Measurements from ENCODE around the gene GARIN3.
"Not testable (repeated sequence)": the region's sequence is repeated elsewhere in the genome, so short reads cannot be mapped to it uniquely, and the experiment has no call there.

GARIN3 gene

DNA sequence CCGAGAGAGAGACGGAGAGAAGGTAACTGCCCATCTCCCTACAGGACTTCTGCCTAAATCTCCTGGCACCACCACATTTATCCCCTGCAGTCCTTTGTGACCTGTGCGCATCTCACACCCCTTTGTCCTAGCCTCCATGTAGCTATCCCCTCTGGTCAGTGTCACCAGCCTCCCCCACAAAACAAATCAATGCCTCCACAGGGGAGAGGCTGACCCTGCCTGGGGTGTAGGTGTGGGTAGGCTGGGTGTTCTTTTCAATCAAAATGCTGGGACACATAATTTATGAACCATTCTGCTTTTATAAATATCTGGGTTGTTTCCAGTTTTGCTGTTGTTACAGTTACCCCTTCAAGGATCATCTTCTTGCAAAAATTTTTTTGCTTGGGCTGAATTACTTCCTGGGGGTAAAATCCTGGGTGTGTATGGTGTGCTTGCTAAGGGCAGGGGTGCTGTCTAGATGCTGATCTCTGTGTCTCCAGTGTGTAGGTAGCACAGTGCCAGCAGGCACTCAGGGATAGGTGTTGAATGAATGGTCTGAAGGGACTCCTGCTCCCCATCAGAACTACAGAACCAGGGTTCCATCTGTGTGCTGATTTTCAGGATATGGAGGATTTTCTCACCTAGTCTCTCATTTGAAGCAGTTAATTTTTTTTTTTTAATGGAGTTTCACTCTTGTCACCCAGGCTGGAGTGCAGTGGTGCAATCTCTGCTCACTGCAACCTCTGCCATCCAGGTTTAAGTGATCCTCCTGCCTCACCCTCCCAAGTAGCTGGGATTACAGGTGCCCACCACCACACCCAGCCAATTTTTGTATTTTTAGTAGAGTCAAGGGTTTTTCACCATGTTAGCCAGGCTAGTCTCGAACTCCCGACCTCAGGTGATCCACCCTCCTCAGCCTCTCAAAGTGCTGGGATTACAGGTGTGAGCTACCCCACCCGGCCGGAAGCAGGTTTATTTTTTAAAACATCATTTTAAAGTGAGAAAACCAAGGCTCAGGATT is at the start of gene GARIN3:
Gene GARIN3 (minus strand): TSS at position 51 of the 1,000 bp plus-strand sequence. CDS start 96 bp downstream, outside the sequence.
- DNase-seq, result no peak

DNA sequence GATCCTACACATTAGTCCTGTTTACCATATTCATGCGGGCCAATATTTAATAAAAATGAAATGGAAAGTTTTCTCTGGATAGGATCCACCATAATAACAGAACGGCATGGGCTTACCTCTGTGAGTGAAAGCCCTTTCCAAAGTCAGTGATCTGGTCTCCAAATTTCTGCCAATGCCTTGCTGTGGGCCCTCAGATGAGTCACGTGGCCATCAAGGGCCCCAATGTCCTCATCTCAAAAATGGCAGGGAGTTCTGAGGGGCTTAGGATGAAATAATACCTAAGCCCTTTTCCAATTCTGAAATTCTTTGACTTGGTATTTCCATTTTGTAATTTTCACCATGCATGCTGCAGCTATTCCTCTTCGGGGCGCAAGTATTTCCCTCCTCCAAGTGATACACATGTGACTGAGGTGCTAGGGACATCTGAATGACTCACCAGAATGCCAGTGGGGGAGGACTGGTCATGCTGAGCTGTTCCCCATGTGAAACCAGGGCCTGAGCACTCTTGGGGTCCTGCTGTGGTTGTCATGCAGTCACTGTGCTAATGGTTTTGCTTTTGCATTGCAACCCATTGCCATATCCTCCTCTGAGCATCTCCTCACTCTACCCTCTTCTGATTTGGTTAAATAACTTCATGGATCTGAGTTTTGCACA is 49.6 kb upstream of the GARIN3 start:
- DNase-seq, result no peak

DNA sequence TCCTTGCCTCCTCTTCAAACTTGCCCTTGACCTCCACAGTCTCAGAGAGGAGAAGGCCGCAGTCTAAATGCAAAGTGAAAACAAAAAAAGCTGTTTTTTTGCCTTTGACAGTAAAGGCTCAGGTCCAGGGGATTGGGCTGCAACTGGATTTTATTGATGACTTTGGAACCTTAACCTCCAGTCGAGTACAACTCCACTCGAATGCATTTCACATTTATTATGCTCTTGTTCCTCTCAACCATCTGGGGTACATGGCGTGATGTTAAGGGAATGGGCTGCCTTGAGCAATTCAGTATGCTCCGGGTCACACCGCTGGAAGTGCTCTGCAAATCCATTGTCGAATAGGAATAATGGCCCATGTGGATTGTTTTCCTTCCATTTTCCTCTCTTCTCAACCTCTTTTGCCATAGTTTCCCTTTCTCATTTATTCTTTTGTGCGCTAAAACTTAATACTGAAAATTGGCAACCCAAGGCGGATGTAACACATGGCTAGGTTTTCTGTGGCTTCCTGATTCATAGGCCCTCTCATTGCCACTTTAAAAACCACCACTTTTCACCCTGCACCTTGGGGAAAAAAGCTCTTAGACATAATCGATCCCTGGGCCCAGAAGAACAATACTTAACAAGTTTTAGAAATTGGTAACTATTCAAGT is 48.9 kb upstream of the GARIN3 start:
- DNase-seq, result no peak

DNA sequence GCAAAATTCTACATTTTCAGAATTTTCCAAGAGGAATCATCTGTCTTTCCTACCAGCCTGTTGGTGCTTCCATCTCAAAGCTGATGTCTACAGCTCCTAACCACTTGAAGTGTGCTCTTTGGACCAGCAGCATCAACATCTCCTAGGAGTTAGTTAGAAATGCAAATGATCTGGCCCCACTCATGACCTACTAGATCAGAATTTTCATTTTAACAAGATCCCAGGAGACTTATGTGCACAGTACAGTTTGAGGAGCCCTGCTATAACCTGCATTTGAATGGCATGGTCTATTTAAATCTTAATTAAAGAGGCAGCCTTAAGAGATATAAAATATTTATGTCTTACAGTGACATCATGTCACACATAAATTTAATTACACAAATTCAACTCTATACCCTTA is 48.4 kb upstream of the GARIN3 start:
- no peak for DNase-seq

DNA sequence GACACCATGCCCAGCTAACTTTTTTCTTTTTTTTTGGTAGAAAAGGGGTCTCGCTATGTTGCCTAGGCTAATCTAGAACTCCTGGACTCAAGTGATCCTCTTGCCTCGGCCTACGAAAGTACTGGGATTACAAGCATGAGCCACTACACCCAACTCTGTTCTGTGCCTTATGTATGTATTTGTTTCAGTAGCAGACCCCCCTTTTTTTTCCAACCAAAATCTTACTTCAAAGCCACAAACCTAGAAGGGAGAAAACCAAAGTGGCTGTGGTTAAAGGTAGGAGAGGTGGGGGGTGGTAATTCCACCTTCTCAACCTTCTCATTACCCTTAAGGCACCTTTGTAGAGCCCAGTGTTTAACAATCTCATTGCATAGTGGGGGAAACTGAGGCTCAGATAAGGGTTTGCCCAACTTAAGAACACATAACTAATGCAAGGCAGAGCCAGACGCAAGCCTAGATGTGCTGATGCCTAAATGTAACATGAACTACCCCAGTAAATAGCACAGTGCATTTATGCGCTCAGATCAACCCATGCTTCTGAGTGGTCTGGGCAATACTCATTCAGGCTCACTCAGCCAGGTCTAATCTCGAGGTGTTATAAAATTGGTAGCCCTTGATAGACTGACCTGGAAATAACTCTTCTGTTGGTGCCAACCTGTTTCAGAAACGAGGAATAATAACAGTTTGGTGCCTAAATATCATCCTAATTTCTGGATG is 47.6 kb upstream of the GARIN3 start:
- no peak for DNase-seq

DNA sequence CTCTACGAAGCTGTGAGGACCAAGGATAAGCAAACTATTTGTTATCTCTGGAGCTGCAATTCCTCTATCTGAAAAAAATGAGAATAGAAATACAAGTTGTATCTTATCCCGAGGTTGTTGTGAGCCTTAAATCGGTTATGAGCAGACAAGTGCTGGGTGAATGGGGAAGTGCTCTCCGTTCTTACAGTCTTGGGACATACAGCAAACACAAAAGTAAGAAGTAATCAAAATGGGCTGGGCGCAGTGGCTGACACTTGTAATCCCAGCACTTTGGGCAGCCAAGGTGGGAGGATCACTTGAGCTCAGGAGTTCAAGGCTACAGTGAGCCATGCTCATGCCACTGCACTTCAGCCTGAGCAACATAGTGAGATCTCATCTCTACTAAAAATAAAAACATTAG is 46.2 kb upstream of the GARIN3 start:
- no peak for DNase-seq

DNA sequence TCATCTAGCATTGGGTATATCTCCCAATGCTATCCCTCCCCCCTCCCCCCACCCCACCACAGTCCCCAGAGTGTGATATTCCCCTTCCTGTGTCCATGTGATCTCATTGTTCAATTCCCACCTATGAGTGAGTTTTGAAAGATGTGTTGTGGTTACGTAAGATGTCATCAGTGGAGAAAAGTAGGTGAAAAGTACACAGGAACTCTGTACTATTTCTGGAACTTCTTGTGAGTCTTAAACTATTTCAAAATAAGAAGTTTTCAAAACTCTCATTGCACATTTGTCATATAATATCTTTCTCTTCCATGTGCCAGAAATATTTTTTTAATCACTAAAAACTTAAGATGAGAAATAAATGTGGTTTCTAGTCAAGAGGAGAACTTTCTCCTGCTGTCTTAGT is 44.6 kb upstream of the GARIN3 start:
- DNase-seq, result not testable (repeated sequence)

DNA sequence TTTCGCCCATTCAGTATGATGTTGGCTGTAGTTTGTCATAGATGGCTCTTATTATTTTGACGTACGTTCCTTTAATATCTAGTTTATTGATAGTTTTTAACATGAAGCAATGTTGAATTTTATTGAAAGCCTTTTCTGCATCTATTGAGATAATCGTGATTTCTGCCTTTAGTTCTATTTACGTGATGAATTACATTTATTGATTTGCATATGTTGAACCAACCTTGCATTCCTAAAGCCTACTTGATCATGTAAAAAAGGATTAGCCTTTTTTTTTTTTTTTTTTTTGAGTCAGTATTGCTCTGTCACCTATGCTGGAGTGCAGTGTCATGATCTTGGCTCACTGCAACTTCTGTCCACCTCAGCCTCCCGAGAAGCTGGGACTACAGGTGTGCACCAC is 39.6 kb upstream of the GARIN3 start:
- DNase-seq, result no peak

DNA sequence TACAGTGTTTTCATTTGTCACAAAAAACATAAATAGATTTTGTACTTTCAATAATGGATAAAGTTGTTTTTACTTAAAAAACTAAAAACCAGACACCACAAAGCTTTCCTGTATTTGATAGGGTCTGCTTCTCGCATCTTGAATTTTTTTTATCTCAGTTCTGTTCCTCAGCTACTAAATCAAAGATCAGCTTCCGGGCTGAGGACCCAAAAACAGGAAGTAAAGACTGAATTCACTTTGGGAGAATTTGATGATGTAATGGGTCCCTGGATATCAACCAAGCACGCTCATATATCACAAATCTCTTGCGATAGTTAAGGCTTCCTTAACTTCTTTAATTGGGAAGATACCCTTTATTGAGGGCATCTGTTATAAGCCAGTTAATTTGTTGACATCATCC is 38.7 kb upstream of the GARIN3 start:
- no peak for DNase-seq

DNA sequence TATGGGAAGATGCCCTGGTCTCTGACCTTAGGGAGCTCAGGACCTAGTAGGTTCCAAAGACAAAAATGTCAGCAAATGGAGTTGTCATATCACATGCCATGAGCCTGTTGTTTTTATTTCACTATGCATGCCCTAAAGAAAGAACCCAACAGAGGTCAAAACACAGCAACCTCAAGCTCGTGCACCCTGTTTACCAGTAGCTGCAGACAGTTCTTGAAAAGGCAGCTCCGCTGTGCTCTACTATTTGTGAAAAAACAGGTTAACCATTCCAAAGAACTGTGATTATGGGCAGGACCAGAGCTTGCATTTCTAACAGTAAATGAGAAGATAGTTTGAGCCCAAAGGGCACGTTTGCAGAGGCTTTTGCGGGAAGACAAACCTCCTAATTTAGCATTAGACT is 37.4 kb upstream of the GARIN3 start:
- no peak for DNase-seq

DNA sequence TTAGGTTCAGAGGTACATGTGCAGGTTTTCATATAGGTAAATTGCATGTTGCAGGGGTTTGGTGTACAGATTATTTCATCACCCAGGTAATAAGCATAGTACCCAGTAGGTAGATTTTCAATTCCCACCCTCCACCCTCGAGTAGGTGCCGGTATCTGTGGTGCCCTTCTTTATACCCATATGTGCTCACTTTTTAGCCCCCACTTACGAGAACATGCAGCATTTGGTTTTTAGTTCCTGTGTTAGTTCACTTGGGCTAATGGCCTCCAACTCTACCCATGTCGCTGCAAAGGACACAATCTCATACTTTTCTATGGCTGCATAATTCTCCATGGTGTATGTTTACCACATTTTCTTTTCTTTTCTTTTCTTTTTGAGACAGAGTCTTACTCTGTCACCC is 35.8 kb upstream of the GARIN3 start:
- no peak for DNase-seq

DNA sequence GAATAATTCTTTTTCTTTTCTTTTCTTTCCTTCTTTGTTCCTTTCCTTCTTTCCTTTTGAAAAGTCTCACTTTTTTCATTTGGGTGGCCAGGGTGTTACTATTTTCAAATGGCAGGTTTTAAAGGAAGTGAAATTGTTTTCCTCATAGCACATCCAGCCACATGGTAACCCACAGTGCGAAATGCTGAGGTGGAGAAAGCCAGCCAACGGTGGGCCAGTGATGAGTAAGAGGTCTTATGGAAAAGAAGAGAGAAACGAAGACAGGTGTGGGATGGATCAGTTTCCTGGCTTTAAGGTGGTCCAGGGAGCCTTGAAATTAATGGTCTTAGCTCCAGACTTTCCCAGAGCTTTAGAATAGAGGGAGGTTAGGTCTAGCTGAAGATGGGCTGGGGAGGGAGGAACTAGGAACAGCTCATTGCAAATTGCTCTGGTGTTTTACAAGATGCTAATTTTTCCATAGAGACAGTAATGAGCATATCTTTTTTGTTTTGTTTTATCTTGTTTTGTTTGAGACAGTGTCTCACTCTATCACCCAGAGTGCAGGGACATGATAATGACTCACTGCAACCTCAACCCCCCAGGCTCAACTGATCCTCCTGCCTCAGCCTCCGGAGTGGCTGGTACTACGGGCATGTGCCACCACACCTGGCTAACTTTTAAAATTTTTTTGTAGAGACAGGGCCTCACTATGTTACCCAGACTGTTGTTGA is 32.4 kb upstream of the GARIN3 start:
- DNase-seq, result no peak

DNA sequence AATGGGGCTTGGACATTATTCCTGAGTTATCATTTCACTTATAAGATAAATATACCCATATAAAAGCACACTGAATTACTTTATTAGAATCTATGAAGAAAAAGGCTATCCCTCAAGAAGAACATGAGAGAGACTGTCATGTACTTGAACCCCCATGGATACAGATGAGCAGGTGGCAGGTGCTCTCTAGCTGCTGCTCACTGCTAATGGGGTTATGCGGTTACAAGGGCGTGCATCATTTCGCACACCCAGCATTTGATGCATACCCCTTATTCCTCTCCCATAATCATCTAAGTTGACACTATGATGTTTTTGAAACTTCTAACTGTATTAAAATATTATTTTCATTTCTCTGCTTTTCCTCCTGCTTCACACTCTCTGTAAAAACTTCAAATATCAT is 31.0 kb upstream of the GARIN3 start:
- no peak for DNase-seq

DNA sequence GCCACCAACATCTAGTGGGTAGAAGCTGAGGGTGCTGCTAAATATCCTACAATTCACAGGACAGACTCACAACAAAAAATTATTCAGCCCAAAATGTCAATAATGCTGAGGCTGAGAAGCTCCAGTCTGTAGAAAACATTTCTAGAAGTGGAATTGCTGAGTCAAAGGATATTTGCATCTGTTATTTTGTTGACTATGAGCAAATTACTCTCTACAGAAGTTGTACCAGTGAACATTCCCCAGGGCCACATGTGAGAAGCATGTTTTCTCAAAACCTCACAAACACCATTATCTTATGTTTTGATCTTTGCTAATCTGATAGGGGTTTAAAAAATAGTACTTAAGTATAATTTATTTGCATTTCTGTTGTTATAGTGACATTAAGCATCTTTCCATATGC is 30.0 kb upstream of the GARIN3 start:
- DNase-seq, result no peak

DNA sequence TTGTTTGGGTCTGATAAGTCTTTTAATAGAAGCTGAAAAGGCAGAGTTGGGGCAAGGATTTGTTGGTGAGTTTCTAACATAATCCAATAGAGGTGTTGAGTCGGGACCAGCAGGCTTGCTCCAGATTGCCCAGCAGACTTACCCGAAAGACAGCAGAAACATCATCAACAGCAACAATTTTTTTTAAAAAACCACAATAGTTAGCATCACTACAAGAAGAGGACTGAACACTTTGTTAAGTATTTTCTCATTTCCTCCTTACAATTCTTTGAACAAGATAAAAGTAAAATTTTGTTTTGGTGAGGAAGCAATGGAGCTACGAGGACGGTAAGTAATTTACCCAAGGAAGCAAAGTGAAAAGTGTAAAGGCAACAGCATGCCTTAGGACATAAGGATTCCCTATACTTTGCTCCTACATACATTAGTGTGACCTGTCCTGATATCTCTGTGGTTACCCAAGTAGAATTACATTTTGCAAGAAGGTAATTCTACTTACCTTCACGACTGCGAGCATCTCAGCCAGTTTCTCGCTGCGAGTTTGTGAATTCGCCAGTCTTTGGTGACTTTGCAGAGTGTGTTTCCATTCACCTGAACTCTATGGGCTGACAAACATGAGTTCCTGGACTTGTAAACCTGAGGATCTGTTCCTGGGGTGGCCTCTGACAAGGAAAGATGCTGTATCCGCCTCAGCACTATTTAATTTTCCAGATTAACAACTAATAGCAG is 27.8 kb upstream of the GARIN3 start:
- no peak for DNase-seq

DNA sequence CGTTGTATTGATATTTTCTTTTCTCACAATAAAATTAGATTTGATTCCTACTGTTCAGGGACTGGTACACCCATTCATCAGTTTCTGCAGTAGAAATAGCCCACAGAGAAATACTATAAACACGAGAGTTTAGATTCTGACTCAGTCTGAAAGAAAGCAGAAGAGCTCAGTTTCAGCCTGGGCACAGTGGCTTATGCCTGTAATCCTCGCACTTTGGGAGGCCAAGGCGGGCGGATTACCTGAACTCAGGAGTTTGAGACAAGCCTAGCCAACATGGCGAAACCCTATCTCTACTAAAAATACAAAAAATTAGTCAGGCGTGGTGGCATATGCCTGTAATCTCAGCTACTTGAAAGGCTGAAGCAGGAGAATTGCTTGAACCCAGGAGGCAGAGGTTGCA is 23.2 kb upstream of the GARIN3 start:
- no peak for DNase-seq

DNA sequence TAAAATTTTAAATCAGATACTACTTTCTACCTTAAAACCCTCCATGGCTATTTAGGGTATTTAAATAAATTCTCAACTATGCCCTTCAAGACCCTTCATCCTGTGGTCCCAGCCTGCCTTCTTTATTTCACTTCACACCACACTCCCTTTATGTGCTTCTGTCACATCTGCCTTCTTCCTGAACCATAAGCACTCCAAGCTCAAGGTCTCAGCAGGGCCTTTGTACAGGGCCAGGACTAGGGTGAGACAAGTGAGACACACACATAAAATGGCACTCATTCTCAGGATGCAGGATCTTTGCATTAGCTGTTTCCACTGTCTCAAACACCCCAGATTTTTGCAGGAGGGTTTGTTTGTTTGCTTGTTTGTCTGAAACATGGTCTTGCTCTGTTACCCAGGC is 22.2 kb upstream of the GARIN3 start:
- DNase-seq, result no peak

DNA sequence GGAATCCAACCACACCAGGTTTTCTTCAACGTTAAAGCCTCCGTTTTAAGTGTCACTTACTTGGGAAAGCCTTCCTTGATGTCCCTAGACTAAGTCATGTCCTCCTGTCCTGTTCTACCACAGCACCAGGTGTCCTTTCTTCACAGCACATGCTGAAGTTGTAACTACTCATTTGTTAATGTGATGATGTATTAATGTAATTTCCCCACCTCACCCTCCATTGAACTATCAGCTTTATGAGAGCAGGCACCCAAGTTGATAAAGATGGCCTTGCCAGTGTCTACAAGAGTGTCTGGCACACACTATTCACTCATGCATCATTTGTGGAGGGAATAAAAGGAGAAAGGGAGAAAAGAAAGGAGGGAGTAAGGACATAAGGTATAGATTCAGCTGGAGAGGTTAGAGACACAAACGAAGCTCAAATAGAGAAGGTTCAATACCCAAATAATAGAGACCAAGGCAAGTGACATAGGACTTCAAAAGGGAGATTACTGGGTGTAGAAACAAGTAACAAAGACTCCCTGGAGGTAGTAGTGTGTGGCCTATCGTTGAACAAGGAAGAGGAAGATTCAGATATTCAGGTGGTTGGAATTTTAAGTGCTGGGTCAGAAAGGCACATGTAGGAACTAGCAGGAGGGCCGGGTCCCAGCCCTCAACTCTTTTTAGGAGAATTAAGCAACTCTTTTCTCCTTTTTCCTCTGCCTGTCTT is 21.1 kb upstream of the GARIN3 start:
- no peak for DNase-seq

DNA sequence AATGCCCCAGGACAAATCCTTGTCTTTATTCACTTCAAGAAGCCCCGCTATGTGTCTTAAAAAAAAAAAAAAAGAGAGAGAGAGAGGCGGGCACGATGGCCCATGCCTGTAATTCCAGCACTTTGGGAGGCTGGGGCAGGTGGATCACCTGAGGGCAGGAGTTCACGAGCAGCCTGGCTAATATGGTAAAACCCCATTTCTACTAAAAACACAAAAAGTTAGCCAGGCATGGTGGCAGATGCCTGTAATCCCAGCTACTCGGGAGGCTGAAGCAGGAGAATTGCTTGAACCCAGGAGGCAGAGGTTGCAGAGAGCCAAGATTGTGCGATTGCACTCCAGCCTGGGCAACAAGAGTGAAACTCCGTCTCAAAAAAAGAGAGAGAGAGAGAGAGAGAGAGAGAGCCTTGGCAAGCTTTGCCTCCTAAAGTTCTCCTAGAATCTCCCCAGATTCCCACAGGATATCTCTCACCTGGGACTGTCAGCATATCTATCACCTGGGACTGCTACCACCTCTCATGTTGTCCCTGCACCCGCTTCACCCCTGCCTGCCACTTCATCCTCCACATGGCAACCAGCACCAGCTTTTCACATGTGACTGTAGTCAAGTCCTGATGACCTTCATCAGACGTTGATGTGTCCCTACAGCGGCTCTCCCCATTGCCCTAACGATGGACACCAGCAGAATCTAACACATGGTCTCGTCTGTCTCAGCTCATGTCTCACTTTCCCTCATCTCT is 20.4 kb upstream of the GARIN3 start:
- DNase-seq, result no peak

DNA sequence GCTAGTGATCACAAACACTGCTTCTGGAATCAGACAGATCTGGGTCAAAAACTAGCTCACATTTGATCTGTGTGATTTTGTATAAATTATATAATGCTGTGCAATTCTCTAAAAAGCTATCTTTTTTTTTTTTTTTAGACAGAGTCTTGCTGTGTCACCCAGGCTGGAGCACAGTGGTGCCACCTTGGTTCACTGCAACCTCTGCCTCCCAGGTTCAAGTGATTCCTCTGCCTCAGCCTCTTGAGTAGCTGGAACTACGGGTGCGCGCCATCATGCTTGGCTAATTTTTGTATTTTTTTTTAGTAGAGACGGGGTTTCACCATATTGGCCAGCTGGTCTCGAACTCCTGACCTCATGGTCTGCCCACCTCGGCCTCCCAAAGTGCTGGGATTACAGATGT is 19.1 kb upstream of the GARIN3 start:
- not testable (repeated sequence) for DNase-seq
